ENCODE data around the gene MRTO4.
"Not testable (repeated sequence)": the region's sequence is repeated elsewhere in the genome, so short reads cannot be mapped to it uniquely, and the experiment has no call there.

MRTO4 gene

DNA sequence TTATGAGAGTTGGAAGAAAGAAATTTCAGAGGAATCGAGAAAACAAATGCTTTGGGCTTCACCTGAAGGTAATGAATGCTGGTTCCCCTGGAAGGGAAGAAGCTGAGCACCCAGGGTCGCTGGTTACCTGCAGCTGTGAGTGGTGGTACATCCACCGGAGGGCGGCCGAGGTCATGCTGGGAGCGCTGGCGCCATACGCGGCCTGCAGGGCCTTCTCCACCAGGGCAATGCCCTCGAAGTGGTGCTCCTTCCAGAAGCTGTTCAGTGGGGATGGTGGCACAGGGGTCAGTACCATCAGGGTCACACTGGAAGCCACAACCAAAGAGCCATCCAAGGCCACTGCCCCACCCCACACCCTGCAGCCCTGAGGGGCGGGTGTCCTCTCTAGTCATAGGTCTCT, 16.8 kb downstream of the MRTO4 start:
- Mint-ChIP-seq H3K36me3 (ENCODE audit: insufficient read depth) (no peaks in the 10 kb centered on the region), H3K9me3 (no peaks in the 10 kb centered on the region), H3K4me1 (peaks cover 5% of the 10 kb centered on the region), H3K27ac (ENCODE audit: low read depth) (no peak overlapping the region), H3K27me3 (peaks cover 11% of the 10 kb centered on the region), H3K4me3 (no peak overlapping the region)
- no peak for DNase-seq (ENCODE audit: low spot score in 2 of 2)
- ATAC-seq (replicated peaks; ENCODE audit: extremely low read depth, poor library complexity, severe bottlenecking), result no peak

DNA sequence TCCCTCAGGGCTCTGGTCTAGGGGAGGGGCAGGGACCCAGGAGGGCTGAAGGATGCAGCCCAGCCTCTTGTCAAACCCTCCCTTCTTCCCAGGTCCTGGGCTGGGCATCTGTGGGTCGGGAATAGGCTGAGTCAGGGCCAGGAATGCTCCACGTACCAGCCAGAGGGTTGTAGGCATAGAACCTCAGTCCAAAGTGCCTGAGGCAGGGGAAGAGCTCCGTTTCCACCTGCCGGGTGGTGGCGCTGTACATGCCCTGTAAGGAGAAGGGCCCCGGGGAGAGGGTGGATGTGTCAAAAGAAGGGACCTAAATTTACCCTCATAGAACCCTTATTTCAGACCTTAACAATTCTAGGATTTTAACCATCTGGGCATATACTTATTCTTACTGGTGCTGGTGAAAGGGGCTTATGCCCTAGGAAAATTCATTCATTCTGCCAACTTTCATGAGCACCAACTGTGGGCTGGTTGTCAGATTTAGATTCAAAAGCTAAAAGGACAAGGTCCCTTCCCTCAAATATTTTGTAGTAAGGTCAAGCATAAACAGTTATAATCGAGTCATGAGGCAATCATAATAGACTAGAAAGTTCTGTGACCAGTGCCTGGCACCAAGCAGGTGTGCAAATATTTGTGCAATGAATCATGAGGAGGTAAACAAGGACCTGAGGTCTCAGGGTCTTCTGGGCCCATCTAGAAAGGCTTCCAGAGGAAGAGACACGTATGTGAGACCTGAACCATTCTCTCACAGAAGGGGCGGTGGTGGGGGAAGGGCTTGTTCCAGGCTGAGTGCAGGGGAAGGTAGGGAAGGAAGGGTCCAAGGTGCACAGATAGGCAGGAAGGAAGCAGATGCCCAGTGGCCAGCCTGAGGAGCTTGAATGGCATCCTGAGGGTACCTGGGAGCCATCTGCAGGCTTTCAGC, 18.1 kb downstream of the MRTO4 start:
- not testable (repeated sequence) for H3K4me1 Mint-ChIP-seq; H3K4me3 Mint-ChIP-seq; DNase-seq (ENCODE audit: low spot score in 2 of 2); ATAC-seq (replicated peaks; ENCODE audit: extremely low read depth, poor library complexity, severe bottlenecking); H3K9me3 Mint-ChIP-seq; H3K27ac Mint-ChIP-seq (ENCODE audit: low read depth); H3K36me3 Mint-ChIP-seq (ENCODE audit: insufficient read depth)
- H3K27me3 Mint-ChIP-seq, result peaks cover 14% of the 10 kb centered on the region

DNA sequence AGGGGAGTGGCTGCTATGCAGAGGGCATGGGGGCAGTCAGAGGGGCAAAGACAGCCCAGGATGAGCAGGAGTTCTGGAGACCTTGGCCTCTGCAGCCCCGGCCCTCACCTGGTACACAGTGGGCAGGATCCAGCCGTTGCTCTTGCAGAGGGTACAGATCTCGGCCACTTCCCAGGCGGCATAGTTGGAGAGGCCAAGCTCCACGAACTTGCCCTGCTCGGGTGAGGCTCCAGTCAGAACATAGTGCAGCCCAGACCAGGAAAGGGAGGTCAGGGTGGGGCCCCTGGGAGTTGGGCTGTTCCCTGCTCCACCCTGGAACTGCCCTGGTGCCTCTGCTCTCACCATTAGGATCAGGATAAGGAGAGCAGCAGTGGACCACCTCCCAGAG, 18.7 kb downstream of the MRTO4 start:
- H3K4me1 Mint-ChIP-seq; ATAC-seq (replicated peaks; ENCODE audit: extremely low read depth, poor library complexity, severe bottlenecking); DNase-seq (ENCODE audit: low spot score in 2 of 2); H3K9me3 Mint-ChIP-seq; H3K4me3 Mint-ChIP-seq; H3K27ac Mint-ChIP-seq (ENCODE audit: low read depth); H3K36me3 Mint-ChIP-seq (ENCODE audit: insufficient read depth): not testable (repeated sequence)
- H3K27me3 Mint-ChIP-seq, result peaks cover 14% of the 10 kb centered on the region

DNA sequence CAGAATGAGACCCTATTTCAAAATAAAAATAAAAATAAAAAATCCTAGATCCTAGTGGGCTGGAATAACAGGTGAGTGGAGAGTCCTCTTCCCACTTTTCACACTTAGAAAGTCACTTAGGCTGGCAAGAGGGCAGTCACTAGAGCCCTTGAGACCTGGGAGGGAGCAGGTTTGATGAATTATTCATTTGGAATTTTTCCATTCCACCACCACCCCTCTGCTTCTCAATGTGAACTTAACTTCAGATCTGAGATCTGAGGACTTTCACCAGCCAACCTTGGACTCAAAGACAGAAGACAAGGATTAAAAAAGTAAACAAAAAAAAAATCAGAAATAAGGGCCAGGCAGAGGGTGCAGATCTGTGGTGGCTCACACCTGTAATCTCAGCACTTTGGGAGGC, 20.5 kb downstream of the MRTO4 start:
- ATAC-seq (replicated peaks; ENCODE audit: extremely low read depth, poor library complexity, severe bottlenecking), result no peak
- H3K36me3 Mint-ChIP-seq (ENCODE audit: insufficient read depth), result peaks cover 1% of the 10 kb centered on the region
- no peak for DNase-seq (ENCODE audit: low spot score in 2 of 2)
- peaks cover 14% of the 10 kb centered on the region for H3K27me3 Mint-ChIP-seq
- no peak overlapping the region for H3K27ac Mint-ChIP-seq (ENCODE audit: low read depth)
- peaks cover 7% of the 10 kb centered on the region for H3K4me1 Mint-ChIP-seq
- H3K9me3 Mint-ChIP-seq, result no peaks in the 10 kb centered on the region
- H3K4me3 Mint-ChIP-seq, result no peak overlapping the region

DNA sequence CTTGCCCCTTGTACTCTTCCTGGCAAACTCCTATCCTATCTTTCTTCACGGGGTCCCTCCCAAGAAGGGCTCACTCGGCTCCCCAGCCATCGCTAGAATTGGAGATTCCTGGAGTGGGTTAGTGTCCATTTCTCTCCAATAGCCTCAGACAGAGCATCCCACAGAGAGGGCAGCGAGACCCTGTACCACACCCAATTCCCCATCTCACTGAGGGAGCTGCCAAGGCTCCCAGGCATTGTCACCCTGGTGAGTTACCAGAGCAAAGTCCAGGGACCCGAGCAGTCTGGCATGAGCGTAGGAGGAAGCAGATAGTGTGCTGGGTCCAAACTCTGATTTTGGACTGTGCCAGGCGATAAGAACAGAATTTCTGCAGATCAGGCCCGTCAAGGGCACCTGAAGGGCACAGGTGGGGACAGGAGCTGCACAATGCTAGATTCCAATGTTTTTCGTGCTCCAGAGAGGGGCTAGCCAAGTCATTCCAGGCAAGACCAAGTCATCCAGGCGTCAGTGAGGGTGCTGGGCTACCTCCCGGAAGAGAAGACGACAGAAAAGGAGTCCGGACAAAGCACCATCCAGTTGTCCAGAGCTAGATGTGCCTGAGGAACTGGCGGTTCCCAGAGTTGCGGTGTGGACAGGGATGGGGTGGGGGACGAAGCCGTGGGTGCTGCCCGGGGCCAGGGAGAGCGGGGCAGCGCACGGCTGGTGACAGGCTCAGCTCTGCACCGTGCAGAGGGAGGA, 21.7 kb downstream of the MRTO4 start:
- Mint-ChIP-seq H3K4me3 (no peak overlapping the region), H3K27me3 (peaks cover 14% of the 10 kb centered on the region), H3K36me3 (ENCODE audit: insufficient read depth) (peaks cover 1% of the 10 kb centered on the region), H3K27ac (ENCODE audit: low read depth) (no peak overlapping the region), H3K4me1 (peaks cover 7% of the 10 kb centered on the region), H3K9me3 (no peaks in the 10 kb centered on the region)
- no peak for ATAC-seq (replicated peaks; ENCODE audit: extremely low read depth, poor library complexity, severe bottlenecking)
- DNase-seq (ENCODE audit: low spot score in 2 of 2), result no peak

DNA sequence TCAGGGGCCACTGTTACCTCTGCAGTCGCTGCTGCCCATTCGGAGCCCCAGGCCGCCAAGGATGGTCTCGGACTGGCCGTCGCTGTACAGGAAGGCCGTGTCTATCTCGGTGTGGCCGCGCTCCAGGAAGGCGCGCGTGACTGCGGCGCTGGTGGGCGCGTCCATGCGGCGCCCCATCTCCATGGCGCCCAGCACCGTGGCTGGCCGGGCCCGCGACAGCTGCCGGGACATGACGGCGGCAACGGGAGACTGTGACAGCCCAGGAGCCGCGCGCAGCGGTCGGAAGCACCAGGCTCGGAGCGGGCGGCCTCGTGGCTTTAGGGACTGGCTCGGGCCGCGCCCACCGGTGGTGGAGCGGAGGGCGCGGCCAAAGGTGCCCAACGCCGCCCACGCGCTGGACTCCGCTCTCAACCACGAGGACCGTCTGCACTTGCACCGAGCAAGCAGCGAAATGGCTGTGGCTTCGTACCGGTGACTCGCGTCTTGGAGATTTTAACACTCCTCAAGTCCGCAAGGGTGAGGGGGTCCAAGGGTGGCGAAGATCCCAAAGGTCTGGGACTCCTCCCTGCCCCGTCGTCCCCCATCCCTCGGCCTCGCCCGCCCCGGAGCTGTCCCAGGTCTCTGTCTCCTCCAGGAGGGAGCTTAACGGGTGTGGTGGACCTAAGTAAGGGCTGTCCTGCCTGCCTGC, 22.4 kb downstream of the MRTO4 start:
- H3K9me3 Mint-ChIP-seq; H3K4me1 Mint-ChIP-seq; DNase-seq (ENCODE audit: low spot score in 2 of 2); H3K27ac Mint-ChIP-seq (ENCODE audit: low read depth); ATAC-seq (replicated peaks; ENCODE audit: extremely low read depth, poor library complexity, severe bottlenecking); H3K4me3 Mint-ChIP-seq; H3K36me3 Mint-ChIP-seq (ENCODE audit: insufficient read depth): not testable (repeated sequence)
- H3K27me3 Mint-ChIP-seq, result peaks cover 14% of the 10 kb centered on the region

DNA sequence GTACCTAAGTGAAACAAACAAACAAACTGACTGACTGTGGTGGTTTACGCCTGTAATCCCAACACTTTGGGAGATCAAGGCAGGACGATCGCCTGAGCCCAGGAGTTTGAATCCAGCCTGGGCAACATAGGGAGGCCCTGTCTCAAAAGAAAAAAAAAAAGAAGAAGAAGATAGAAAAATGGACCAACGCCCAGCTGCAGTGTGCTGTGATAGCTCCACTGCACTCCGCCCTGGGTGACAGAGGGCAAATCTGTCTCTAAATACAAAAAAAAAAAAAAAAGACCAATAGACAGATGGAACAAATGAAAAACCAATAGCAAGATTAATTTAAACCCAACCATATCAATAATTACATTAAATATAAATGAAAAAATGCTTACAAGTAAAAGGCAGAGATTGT, 23.0 kb downstream of the MRTO4 start:
- no peak overlapping the region for H3K27ac Mint-ChIP-seq (ENCODE audit: low read depth)
- H3K27me3 Mint-ChIP-seq, result peaks cover 14% of the 10 kb centered on the region
- H3K4me1 Mint-ChIP-seq, result peaks cover 7% of the 10 kb centered on the region
- DNase-seq (ENCODE audit: low spot score in 2 of 2), result no peak
- H3K9me3 Mint-ChIP-seq, result no peaks in the 10 kb centered on the region
- H3K4me3 Mint-ChIP-seq, result no peak overlapping the region
- H3K36me3 Mint-ChIP-seq (ENCODE audit: insufficient read depth), result peaks cover 1% of the 10 kb centered on the region
- no peak for ATAC-seq (replicated peaks; ENCODE audit: extremely low read depth, poor library complexity, severe bottlenecking)

DNA sequence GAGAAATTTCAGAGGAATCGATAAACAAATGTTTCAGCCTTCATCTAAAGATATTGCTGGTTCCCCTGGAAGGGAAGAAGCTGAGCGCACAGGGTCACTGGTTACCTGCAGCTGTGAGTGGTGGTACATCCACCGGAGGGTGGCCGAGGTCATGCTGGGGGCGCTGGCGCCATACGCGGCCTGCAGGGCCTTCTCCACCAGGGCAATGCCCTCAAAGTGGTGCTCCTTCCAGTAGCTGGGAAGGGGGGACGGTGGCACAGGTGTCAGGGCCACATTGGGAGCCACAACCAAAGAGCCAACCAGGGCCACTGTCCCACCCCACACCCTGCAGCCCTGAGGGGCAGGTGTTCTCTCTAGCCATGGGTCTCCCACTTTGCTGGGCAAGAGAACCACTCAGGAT, 32.3 kb downstream of the MRTO4 start:
- Mint-ChIP-seq H3K27me3 (peaks cover 11% of the 10 kb centered on the region), H3K27ac (ENCODE audit: low read depth) (no peak overlapping the region), H3K9me3 (no peaks in the 10 kb centered on the region), H3K36me3 (ENCODE audit: insufficient read depth) (peaks cover 1% of the 10 kb centered on the region), H3K4me3 (no peak overlapping the region), H3K4me1 (peaks cover 6% of the 10 kb centered on the region)
- DNase-seq (ENCODE audit: low spot score in 2 of 2) (no peak), ATAC-seq (replicated peaks; ENCODE audit: extremely low read depth, poor library complexity, severe bottlenecking) (no peak)

DNA sequence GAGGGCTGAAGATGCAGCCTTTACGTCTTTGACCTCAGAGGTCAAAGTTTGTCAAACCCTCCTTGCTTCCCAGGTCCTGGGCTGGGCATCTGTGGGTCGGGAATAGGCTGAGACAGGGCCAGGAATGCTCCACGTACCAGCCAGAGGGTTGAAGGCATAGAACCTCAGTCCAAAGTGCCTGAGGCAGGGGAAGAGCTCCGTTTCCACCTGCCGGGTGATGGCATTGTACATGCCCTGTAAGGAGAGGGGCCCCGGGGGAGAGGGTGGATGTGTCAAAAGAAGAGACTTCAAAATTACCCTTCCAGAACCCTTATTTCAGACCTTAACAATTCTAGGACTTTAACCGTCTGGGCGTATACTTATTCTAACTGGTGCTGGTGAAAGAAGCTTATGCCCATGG, 33.3 kb downstream of the MRTO4 start:
- DNase-seq (ENCODE audit: low spot score in 2 of 2) (no peak), ATAC-seq (replicated peaks; ENCODE audit: extremely low read depth, poor library complexity, severe bottlenecking) (no peak)
- peaks cover 19% of the 10 kb centered on the region for H3K27me3 Mint-ChIP-seq
- H3K4me3 Mint-ChIP-seq, result no peak overlapping the region
- H3K9me3 Mint-ChIP-seq, result no peaks in the 10 kb centered on the region
- peaks cover 6% of the 10 kb centered on the region for H3K4me1 Mint-ChIP-seq
- H3K27ac Mint-ChIP-seq (ENCODE audit: low read depth), result no peak overlapping the region
- peaks cover 1% of the 10 kb centered on the region for H3K36me3 Mint-ChIP-seq (ENCODE audit: insufficient read depth)

DNA sequence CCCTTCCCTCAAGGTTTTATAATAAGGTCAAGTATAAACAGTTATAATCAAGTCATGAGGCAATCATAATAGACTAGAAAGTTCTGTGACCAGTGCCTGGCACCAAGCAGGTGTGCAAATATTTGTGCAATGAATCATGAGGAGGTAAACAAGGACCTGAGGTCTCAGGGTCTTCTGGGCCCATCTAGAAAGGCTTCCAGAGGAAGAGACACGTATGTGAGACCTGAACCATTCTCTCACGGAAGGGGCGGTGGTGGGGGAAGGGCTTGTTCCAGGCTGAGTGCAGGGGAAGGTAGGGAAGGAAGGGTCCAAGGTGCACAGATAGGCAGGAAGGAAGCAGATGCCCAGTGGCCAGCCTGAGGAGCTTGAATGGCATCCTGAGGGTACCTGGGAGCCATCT, 33.8 kb downstream of the MRTO4 start:
- not testable (repeated sequence) for H3K27ac Mint-ChIP-seq (ENCODE audit: low read depth); ATAC-seq (replicated peaks; ENCODE audit: extremely low read depth, poor library complexity, severe bottlenecking); H3K4me3 Mint-ChIP-seq; H3K4me1 Mint-ChIP-seq; H3K36me3 Mint-ChIP-seq (ENCODE audit: insufficient read depth); DNase-seq (ENCODE audit: low spot score in 2 of 2); H3K9me3 Mint-ChIP-seq
- peaks cover 19% of the 10 kb centered on the region for H3K27me3 Mint-ChIP-seq

DNA sequence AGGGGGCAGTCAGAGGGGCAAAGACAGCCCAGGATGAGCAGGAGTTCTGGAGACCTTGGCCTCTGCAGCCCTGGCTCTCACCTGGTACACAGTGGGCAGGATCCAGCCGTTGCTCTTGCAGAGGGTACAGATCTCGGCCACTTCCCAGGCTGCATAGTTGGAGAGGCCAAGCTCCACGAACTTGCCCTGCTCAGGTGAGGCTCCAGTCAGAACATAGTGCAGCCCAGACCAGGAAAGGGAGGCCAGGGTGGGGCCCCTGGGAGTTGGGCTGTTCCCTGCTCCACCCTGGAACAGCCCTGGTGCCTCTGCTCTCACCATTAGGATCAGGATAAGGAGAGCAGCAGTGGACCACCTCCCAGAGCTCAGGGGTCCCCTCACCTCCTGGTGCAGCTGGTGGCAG, 34.2 kb downstream of the MRTO4 start:
- H3K27ac Mint-ChIP-seq (ENCODE audit: low read depth); H3K4me1 Mint-ChIP-seq; H3K9me3 Mint-ChIP-seq; DNase-seq (ENCODE audit: low spot score in 2 of 2); H3K4me3 Mint-ChIP-seq; H3K36me3 Mint-ChIP-seq (ENCODE audit: insufficient read depth); ATAC-seq (replicated peaks; ENCODE audit: extremely low read depth, poor library complexity, severe bottlenecking): not testable (repeated sequence)
- peaks cover 19% of the 10 kb centered on the region for H3K27me3 Mint-ChIP-seq

DNA sequence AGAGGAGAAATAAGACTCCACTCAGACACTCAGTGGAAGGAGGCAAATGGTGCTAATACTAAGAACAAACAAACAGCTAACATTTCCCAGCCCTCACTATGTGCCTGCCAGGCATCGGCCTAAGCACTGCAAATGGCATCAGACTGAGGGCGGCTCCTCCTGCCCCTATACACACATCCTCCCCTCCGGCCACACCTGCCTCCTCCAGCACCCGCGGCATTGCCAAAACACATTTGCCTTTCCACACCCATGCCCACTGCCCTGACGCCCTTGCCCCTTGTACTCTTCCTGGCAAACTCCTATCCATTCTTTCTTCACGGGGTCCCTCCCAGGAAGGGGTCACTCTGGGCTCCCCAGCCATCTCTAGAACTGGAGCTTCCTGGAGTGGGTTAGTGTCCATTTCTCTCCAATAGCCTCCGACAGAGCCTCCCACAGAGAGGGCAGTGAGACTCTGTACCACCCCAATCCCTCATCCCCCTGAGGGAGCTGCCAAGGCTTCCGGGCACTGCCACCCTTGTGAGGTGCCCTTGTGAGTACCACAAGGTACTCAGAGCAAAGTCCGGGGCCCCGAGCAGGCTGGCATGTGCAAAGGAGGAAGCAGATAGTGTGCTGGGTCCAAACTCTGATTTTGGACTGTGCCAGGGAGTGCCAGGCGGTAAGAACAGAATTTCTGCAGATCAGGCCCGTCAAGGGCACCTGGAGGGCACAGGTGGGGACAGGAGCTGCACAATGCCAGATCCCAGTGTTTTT, 36.0 kb downstream of the MRTO4 start:
- H3K36me3 Mint-ChIP-seq (ENCODE audit: insufficient read depth), result peaks cover 1% of the 10 kb centered on the region
- no peak overlapping the region for H3K27ac Mint-ChIP-seq (ENCODE audit: low read depth)

More for the DNA sequence above, 36.0 kb downstream of the MRTO4 start:
- peaks cover 6% of the 10 kb centered on the region for H3K4me1 Mint-ChIP-seq
- DNase-seq (ENCODE audit: low spot score in 2 of 2) (no peak), ATAC-seq (replicated peaks; ENCODE audit: extremely low read depth, poor library complexity, severe bottlenecking) (no peak)
- peak overlapping the region; percentile 63 for H3K4me3 Mint-ChIP-seq
- peaks cover 19% of the 10 kb centered on the region for H3K27me3 Mint-ChIP-seq
- H3K9me3 Mint-ChIP-seq, result no peaks in the 10 kb centered on the region
